ENCODE measurements around the gene MEG3. TPM values are rescaled to one million over a fixed set of nuclear protein-coding genes. Genes with fewer than 3 reads are reported as not detected.

MEG3 gene
- total and polyA plus RNA-seq, 9 of the 15 experiments (the other 6 are each of a cell fraction or from before 2014, with no cell fraction given) = 0.10 to 5.3 (median 1.0) TPM; not detected in 1

- TF ChIP-seq MLX (CRISPR knock-in tag; conservative IDR thresholded peaks at IDR 0.05) (no peak), EP400 (IDR thresholded peaks at IDR 0.05) (no peak), ZNF324 (CRISPR knock-in tag; IDR thresholded peaks at IDR 0.05) (no peak), HDAC8 (tag; IDR thresholded peaks at IDR 0.05) (no peak), WHSC1 (IDR thresholded peaks at IDR 0.05; ENCODE audit: low read length) (no peak), BRF2 (IDR thresholded peaks at IDR 0.05; ENCODE audit: borderline replicate concordance, insufficient read depth, insufficient read length) (no peak), IRF2 (CRISPR knock-in tag; IDR thresholded peaks at IDR 0.05) (no peak), TGIF2 (CRISPR knock-in tag; IDR thresholded peaks at IDR 0.05) (no peak)
Observed at GRCh38 chr14:100822532-100823296, 3.2 kb upstream of the MEG3 start (continued).

All from K562 (cell line).